HEK293 (cell line): Measurements from ENCODE around the gene GPR157.

ENCODE experiments used
- CTCF ChIP-seq: fragments of 450-650 bp; formaldehyde crosslinking; IDR thresholded peaks from 2 replicates; pipeline ENCODE4 v1.5.1; 2016; ENCODE audit warnings: missing biosample characterization, missing genetic modification characterization
- PRDM1 ChIP-seq: fragments of 450-650 bp; formaldehyde crosslinking; IDR thresholded peaks from 2 replicates; pipeline ENCODE4; 2016; ENCODE audit warnings: missing biosample characterization, missing genetic modification characterization
- PRDM10 ChIP-seq: fragments of 450-650 bp; formaldehyde crosslinking; IDR thresholded peaks from 2 replicates; pipeline ENCODE4 v1.5.1; 2016; ENCODE audit warnings: missing biosample characterization, missing genetic modification characterization
- ZBTB1 ChIP-seq: fragments of 450-650 bp; formaldehyde crosslinking; IDR thresholded peaks from 2 replicates; pipeline ENCODE4 v1.5.1; 2016; ENCODE audit warnings: missing biosample characterization, missing genetic modification characterization
- ZNF214 ChIP-seq: fragments of 450-650 bp; formaldehyde crosslinking; IDR thresholded peaks from 2 replicates; pipeline ENCODE4 v1.5.1; 2017; ENCODE audit warnings: missing biosample characterization, mild to moderate bottlenecking, missing genetic modification characterization, borderline replicate concordance
- ZNF398 ChIP-seq: fragments of 450-650 bp; formaldehyde crosslinking; IDR thresholded peaks from 2 replicates; pipeline ENCODE4 v1.5.1; 2017; ENCODE audit warnings: missing biosample characterization, missing genetic modification characterization
- ZNF501 ChIP-seq: fragments of 450-650 bp; formaldehyde crosslinking; IDR thresholded peaks from 2 replicates; pipeline ENCODE4 v1.5.1; 2016; ENCODE audit warnings: missing biosample characterization, missing genetic modification characterization
- ZNF548 ChIP-seq: fragments of 450-650 bp; formaldehyde crosslinking; IDR thresholded peaks from 2 replicates; pipeline ENCODE4 v1.5.1; 2016; ENCODE audit warnings: missing biosample characterization, missing genetic modification characterization
- ZNF561 ChIP-seq: fragments of 450-650 bp; IDR thresholded peaks from 2 replicates; pipeline ENCODE4 v1.5.1; 2018; ENCODE audit warnings: missing biosample characterization, missing genetic modification characterization, borderline replicate concordance
- ZNF571 ChIP-seq: fragments of 450-650 bp; formaldehyde crosslinking; IDR thresholded peaks from 2 replicates; pipeline ENCODE4 v1.5.0; 2017; ENCODE audit warnings: missing biosample characterization, missing genetic modification characterization
- ZNF776 ChIP-seq: fragments of 450-650 bp; formaldehyde crosslinking; IDR thresholded peaks from 2 replicates; pipeline ENCODE4 v1.5.0; 2017; ENCODE audit warnings: missing biosample characterization, missing genetic modification characterization, borderline replicate concordance
- ZNF830 ChIP-seq: fragments of 450-650 bp; IDR thresholded peaks from 2 replicates; pipeline ENCODE4 v1.5.0; 2018; ENCODE audit warnings: missing biosample characterization, missing genetic modification characterization, low read depth, mild to moderate bottlenecking, moderate library complexity

GRCh38 chr1:9062021-9062471 is 66.9 kb downstream of the GPR157 start:
- no peak for TF ChIP-seq ZNF398 (tag by site-specific recombination)
- TF ChIP-seq CTCF (tag by site-specific recombination), result no peak
- TF ChIP-seq ZBTB1 (tag by site-specific recombination), result no peak
- no peak for TF ChIP-seq PRDM1 (tag by site-specific recombination)
- no peak for TF ChIP-seq ZNF776
- TF ChIP-seq PRDM10, result no peak
- no peak for TF ChIP-seq ZNF548 (tag by site-specific recombination)
- TF ChIP-seq ZNF561 (tag by site-specific recombination), result no peak
- no peak for TF ChIP-seq ZNF501 (tag by site-specific recombination)
- no peak for TF ChIP-seq ZNF214
- TF ChIP-seq ZNF571 (tag by site-specific recombination), result no peak
- no peak for TF ChIP-seq ZNF830 (tag by site-specific recombination)
